ENCODE results near the gene NRARP. TPM values are rescaled to one million over a fixed set of nuclear protein-coding genes. Genes with fewer than 3 reads are reported as not detected.

Gene NRARP
- total and polyA plus RNA-seq, 2 of the 13 experiments (the other 11 are each of a cell fraction or from before 2014, with no cell fraction given): 0.22 to 0.46 TPM

- BruUV-seq (replicated peaks): no TSS peak
- ChIA-PET CTCF (ENCODE audit: low intra/inter-chr PET ratio, low total read pairs) (no interaction called here), POLR2A (no interaction called here)
- in situ Hi-C loops (cut with HindIII; ENCODE audit: extremely low pct_ligation_motif_present, low pct_unique_long_range_greater_than_20kb): no loop called here
- ATAC-seq (no peak), DNase-seq (ENCODE audit: low spot score) (no peak), FAIRE-seq (no peak)
- 69% methylated on average over 19 of the region's 19 CpGs for WGBS (ENCODE audit: low lambda C conversion rate)
- TF ChIP-seq KLF13 (CRISPR knock-in tag; IDR thresholded peaks at IDR 0.05): no peak
- no peak for TF ChIP-seq ZNF329 (CRISPR knock-in tag; IDR thresholded peaks at IDR 0.05; ENCODE audit: low read depth)
- TF ChIP-seq ATF5 (CRISPR knock-in tag; IDR thresholded peaks at IDR 0.05; ENCODE audit: low read depth): no peak
- no peak for TF ChIP-seq SIX1 (CRISPR knock-in tag; IDR thresholded peaks at IDR 0.05; ENCODE audit: borderline replicate concordance)
- H2AFZ ChIP-seq (ENCODE audit: low read length): no peak overlapping the region
- H3K27ac ChIP-seq (ENCODE audit: extremely low read length, insufficient read depth, low read length): no peak overlapping the region
- peaks cover 2 to 3% of the 10 kb centered on the region in 2 experiments; a peak in 3 of 5 replicates for H3K27me3 ChIP-seq (ENCODE audit: control insufficient read depth in 1 of 2, insufficient read depth in 2 of 2, low read length in 2 of 2)
- H3K79me2 ChIP-seq (ENCODE audit: insufficient read depth, low read length): no peaks in the 10 kb centered on the region
- H3K4me3 ChIP-seq (replicated peaks in 1 of 3; ENCODE audit: insufficient read depth in 1 of 3, low read depth in 2 of 3, low read length in 3 of 3): no peak overlapping the region
- no peaks in the 10 kb centered on the region for H4K20me1 ChIP-seq (ENCODE audit: insufficient read depth, low read length)
- no peak overlapping the region for H3K9ac ChIP-seq (ENCODE audit: insufficient read depth, low read depth, low read length)
- no peak overlapping the region for H3K4me2 ChIP-seq (ENCODE audit: low read depth, low read length)
- H3K4me1 ChIP-seq (ENCODE audit: insufficient read depth, low read length): no peaks in the 10 kb centered on the region
- H3K36me3 ChIP-seq (replicated peaks in 1 of 2; ENCODE audit: control insufficient read depth in 1 of 2, insufficient read depth in 2 of 2, low read length in 2 of 2): no peaks in the 10 kb centered on the region
- H3K9me3 ChIP-seq (ENCODE audit: low read length): no peaks in the 10 kb centered on the region
- intact Hi-C loops (cut with micrococcal nuclease; ENCODE audit: unreplicated experiment): no loop called here
These were observed 24.5 kb upstream of the NRARP start for GRCh38 chr9:137326445-137327065.

- no peak for DNase-seq (ENCODE audit: low spot score)
- in situ Hi-C loops (cut with HindIII; ENCODE audit: extremely low pct_ligation_motif_present, low pct_unique_long_range_greater_than_20kb) (no loop called here), intact Hi-C loops (cut with micrococcal nuclease; ENCODE audit: unreplicated experiment) (no loop called here)
- no peaks in the 10 kb centered on the region for H4K20me1 ChIP-seq (ENCODE audit: insufficient read depth, low read length)
- FAIRE-seq: no peak
- no peak overlapping the region for H3K27ac ChIP-seq (ENCODE audit: extremely low read length, insufficient read depth, low read length)
- no peaks in the 10 kb centered on the region for H3K9me3 ChIP-seq (ENCODE audit: low read length)
- no peaks in the 10 kb centered on the region for H3K4me1 ChIP-seq (ENCODE audit: insufficient read depth, low read length)
- H3K36me3 ChIP-seq (replicated peaks in 1 of 2; ENCODE audit: control insufficient read depth in 1 of 2, insufficient read depth in 2 of 2, low read length in 2 of 2): no peaks in the 10 kb centered on the region
- POLR2A ChIA-PET: no interaction called here
- no peak overlapping the region for H2AFZ ChIP-seq (ENCODE audit: low read length)
- CTCF ChIA-PET (ENCODE audit: low intra/inter-chr PET ratio, low total read pairs): no interaction called here
- no peak for ATAC-seq
- H3K27me3 ChIP-seq (ENCODE audit: control insufficient read depth in 1 of 2, insufficient read depth in 2 of 2, low read length in 2 of 2): peaks cover 0 to 7% of the 10 kb centered on the region in 2 experiments; a peak in 3 of 5 replicates
- H3K4me3 ChIP-seq (replicated peaks in 1 of 3; ENCODE audit: insufficient read depth in 1 of 3, low read depth in 2 of 3, low read length in 3 of 3): no peak overlapping the region
- BruUV-seq (replicated peaks): no TSS peak
- H3K79me2 ChIP-seq (ENCODE audit: insufficient read depth, low read length): no peaks in the 10 kb centered on the region
- 42% methylated on average over 12 of the region's 12 CpGs for WGBS (ENCODE audit: low lambda C conversion rate)
- H3K9ac ChIP-seq (ENCODE audit: insufficient read depth, low read depth, low read length): no peak overlapping the region
- no peak overlapping the region for H3K4me2 ChIP-seq (ENCODE audit: low read depth, low read length)
- no peak for TF ChIP-seq ZNF24 (IDR thresholded peaks at IDR 0.05)
- TF ChIP-seq SRSF1 (optimal IDR thresholded peaks at IDR 0.05; ENCODE audit: low read depth, low read length): no peak
- no peak for TF ChIP-seq KAT2B (IDR thresholded peaks at IDR 0.05; ENCODE audit: borderline replicate concordance, low read depth, low read length)
- no peak for TF ChIP-seq DDIT3 (CRISPR knock-in tag; IDR thresholded peaks at IDR 0.05)
- TF ChIP-seq TRIM22 (IDR thresholded peaks at IDR 0.05): no peak
- TF ChIP-seq SNAPC5 (CRISPR knock-in tag; IDR thresholded peaks at IDR 0.05; ENCODE audit: borderline replicate concordance): no peak
- TF ChIP-seq SALL1 (CRISPR knock-in tag; IDR thresholded peaks at IDR 0.05): no peak
- TF ChIP-seq ATAD3A (CRISPR knock-in tag; IDR thresholded peaks at IDR 0.05): no peak
- no peak for TF ChIP-seq ZFP37 (CRISPR knock-in tag; IDR thresholded peaks at IDR 0.05; ENCODE audit: borderline replicate concordance)
- TF ChIP-seq SOX6 (IDR thresholded peaks at IDR 0.05): no peak
- no peak for TF ChIP-seq SOX6 (CRISPR knock-in tag; IDR thresholded peaks at IDR 0.05)
These were observed 23.7 kb upstream of the NRARP start for GRCh38 chr9:137325799-137326198.
